ENCODE results near the gene DSCAML1. TPM values are rescaled to one million over a fixed set of nuclear protein-coding genes. Genes with fewer than 3 reads are reported as not detected.

The DSCAML1 gene
- total RNA-seq, 1 donor from 2014 or later = 0.09 TPM

DNA sequence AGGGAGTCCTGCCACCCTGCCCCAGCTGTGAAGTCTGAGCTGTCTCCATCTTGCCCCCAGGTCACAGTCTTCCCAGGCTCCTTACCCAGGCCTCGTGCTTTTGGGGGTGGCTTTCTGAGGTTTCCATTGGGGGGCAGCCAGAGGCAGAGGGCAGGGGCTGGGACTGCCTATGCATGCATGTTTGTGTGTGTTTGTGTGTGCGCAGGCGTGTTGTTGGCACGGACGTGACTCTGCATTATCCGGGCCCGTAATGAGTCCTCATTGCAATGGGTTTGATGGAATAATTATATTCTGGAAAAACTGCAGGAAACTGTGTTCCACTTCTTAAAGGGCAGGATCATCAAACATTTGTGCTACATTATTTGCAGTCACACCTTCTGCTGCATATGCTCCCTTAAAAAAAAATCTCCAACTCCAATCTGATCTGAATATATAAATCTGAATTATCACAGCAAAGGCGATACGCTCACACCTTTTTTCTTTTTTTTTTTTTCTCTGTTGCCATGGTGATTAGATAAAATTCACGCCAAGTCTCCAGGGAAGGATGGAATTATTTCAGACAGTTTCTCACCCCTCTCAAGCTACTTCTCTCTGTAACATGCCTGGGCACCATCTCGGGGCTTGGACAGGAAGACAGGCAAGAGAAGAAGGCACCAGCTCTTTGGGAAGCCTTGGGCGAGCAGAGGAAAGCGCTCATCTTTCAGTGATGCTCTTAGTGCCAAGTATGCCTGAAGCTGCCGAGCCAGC lies 45.9 kb downstream of the DSCAML1 start:
- Mint-ChIP-seq H3K36me3 (ENCODE audit: low read depth) (no peaks in the 10 kb centered on the region), H3K27ac (ENCODE audit: unreplicated experiment) (no peak overlapping the region), H3K9me3 (no peaks in the 10 kb centered on the region), H3K4me1 (peaks cover 22% of the 10 kb centered on the region), H3K4me3 (no peak overlapping the region), H3K27me3 (ENCODE audit: low read depth) (peaks cover 6% of the 10 kb centered on the region)
- TF ChIP-seq CTCF (conservative IDR thresholded peaks at IDR 0.05) = no peak
- no peak for DNase-seq (ENCODE audit: low read depth, low spot score)

DNA sequence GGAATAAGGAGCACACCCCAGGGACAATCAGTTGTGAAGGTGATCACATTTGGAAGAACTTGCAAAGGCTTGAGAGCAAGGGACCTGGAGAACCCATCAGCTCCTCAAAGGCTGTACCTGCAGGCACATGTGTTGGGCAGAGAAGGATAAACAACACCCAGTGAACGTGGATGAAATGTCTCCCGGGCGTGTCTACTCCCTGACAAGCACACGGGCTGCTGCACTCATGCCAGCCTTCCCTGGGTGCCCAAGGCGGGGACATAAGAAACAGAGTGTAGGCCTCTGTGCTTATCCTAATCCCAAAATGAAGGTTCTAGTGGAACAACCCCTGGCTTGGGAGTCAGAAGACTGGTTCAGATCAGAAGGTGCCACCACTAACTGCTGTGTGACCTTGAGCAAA lies 46.7 kb downstream of the DSCAML1 start:
- no peaks in the 10 kb centered on the region for H3K36me3 Mint-ChIP-seq (ENCODE audit: low read depth)
- peaks cover 22% of the 10 kb centered on the region for H3K4me1 Mint-ChIP-seq
- no peaks in the 10 kb centered on the region for H3K9me3 Mint-ChIP-seq
- peaks cover 6% of the 10 kb centered on the region for H3K27me3 Mint-ChIP-seq (ENCODE audit: low read depth)
- TF ChIP-seq CTCF (conservative IDR thresholded peaks at IDR 0.05) = no peak
- H3K27ac Mint-ChIP-seq (ENCODE audit: unreplicated experiment) = no peak overlapping the region
- no peak for DNase-seq (ENCODE audit: low read depth, low spot score)
- no peak overlapping the region for H3K4me3 Mint-ChIP-seq

- DNase-seq (ENCODE audit: low read depth, low spot score) = no peak
- Mint-ChIP-seq H3K27me3 (ENCODE audit: low read depth) (peaks cover 2% of the 10 kb centered on the region), H3K9me3 (no peaks in the 10 kb centered on the region), H3K27ac (ENCODE audit: unreplicated experiment) (no peak overlapping the region), H3K36me3 (ENCODE audit: low read depth) (no peaks in the 10 kb centered on the region), H3K4me1 (peaks cover 22% of the 10 kb centered on the region), H3K4me3 (no peak overlapping the region)
- no peak for TF ChIP-seq CTCF (conservative IDR thresholded peaks at IDR 0.05)
Observed at GRCh38 chr11:117749541-117749910, 47.5 kb downstream of the DSCAML1 start.

DNA sequence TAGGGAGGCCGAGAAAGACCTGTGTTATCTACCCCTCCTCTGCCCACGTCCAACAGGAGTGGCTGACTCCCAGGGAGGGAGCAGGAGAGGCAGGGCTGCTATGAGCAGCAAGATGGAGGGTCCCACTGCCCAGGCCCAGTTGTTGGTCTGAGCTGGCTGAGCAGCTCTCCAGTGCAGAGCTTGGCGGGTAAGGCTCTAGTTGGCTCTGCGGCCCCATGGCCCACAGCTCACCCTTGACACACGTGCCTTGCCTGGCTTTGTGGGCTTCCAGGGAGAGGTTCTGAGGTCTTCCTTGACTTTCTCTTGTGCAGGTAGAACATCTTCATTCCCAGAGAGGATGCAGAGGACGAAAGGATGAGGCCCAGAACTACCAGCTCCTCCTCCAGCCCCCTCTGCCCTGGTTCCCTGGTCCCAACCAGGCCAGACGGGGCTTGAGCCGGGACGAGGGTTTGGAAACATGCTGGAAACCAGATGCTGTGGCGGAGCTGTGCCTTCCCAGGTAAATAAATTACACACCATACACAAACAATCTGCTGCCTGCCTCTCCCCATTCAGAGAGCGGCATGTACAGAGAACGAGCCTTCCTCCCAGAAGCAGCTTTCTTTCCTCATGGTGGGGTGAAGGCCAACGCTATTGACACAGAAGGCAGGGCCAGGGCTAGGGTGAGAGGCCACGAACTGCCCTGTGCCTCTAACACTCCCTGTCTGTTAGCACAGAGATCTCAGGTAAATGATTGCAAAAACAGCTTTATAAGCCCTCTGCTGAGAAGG lies 48.1 kb downstream of the DSCAML1 start:
- H3K4me3 Mint-ChIP-seq = no peak overlapping the region
- no peak overlapping the region for H3K27ac Mint-ChIP-seq (ENCODE audit: unreplicated experiment)
- TF ChIP-seq CTCF (conservative IDR thresholded peaks at IDR 0.05) = no peak
- H3K4me1 Mint-ChIP-seq = peaks cover 22% of the 10 kb centered on the region
- H3K9me3 Mint-ChIP-seq = no peaks in the 10 kb centered on the region
- H3K36me3 Mint-ChIP-seq (ENCODE audit: low read depth) = no peaks in the 10 kb centered on the region
- peaks cover 2% of the 10 kb centered on the region for H3K27me3 Mint-ChIP-seq (ENCODE audit: low read depth)
- no peak for DNase-seq (ENCODE audit: low read depth, low spot score)

- H3K4me1 Mint-ChIP-seq = peaks cover 22% of the 10 kb centered on the region
- H3K4me3 Mint-ChIP-seq = no peak overlapping the region
- H3K27ac Mint-ChIP-seq (ENCODE audit: unreplicated experiment) = no peak overlapping the region
- no peaks in the 10 kb centered on the region for H3K9me3 Mint-ChIP-seq
- no peaks in the 10 kb centered on the region for H3K27me3 Mint-ChIP-seq (ENCODE audit: low read depth)
- no peak for TF ChIP-seq CTCF (conservative IDR thresholded peaks at IDR 0.05)
- DNase-seq (ENCODE audit: low read depth, low spot score) = no peak
- H3K36me3 Mint-ChIP-seq (ENCODE audit: low read depth) = no peaks in the 10 kb centered on the region
Observed at GRCh38 chr11:117747892-117748291, 49.1 kb downstream of the DSCAML1 start.

All from neural crest cell (in vitro differentiated cells).